Cardiac fibroblast (primary cell): Measurements from ENCODE around the gene DHRS11.
A peak's percentile ranks its signal among the peaks of the same experiment; 100 is the strongest.

Source experiments
- DNase-seq, 2 donors: peaks; one replicate each; pipeline versions ENCODE4 v3.0.0 to v3.0.0-alpha.2; 2010; ENCODE audit warnings: low read depth in 2 of 2
- H3K4me3 ChIP-seq, 2 donors: replicated peaks in 1 of 2; 1 replicate in 1 of 2; 2 replicates in 1 of 2; pipeline ENCODE4 v1.5.1; 2011; ENCODE audit warnings: low read depth in 2 of 2, low read length in 2 of 2, mild to moderate bottlenecking in 2 of 2, moderate library complexity in 1 of 2
- CTCF ChIP-seq: IDR thresholded peaks from one replicate; pipeline ENCODE4 v1.5.1; 2011; ENCODE audit warnings: low read depth, mild to moderate bottlenecking, low read length, inconsistent platforms

Gene DHRS11

GRCh38 chr17:36641331-36641876 is 49.7 kb downstream of the DHRS11 start:
- no peak for TF ChIP-seq CTCF
- peak overlapping the region; percentile 19 to 32 for H3K4me3 ChIP-seq
- no peak for DNase-seq

DNA sequence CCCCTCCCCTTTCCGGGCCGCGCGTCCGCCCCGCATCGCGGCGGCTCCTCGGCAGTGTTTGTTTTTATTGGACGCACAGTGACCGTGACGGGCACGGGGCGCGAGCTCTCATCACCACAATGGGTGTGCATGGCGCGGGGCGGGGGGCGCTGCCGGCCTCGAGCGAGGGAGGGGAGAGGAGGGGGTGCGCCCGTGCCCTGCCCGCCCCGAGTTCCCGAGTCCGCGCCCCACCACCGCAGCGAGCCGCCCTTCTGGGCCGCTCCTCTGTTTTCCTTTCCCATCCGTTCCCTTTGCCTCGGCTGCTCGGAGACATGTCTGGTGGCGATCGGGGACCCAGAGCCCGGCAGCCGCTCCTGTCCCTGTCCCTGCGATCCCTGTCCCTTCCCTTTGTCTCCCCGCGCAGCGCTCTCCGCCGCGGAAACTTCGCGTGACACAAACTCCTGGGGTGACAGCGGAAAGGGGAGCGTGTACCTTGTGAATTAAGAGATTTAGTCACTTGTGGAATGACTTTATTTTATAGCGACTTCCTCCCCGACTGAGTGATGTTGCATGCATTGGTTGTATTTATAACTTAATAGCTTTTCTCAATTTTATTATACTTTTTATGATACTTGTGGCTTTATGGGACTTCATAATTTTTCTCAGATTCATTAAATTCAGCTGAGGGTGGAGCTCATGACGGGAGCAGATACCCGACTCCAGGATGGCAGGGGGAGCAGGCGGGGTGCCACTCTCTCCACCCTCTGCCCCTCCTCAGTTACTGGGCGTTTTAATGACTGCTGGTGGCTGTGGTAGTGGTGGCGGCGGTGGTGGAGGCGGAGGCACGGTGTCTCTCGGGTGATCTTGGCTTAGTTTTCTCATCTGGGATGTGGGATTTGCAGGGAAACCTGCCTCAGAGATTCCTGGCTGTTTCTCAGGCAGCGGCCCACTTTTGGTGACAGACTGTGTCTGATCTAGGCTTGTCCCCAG is 50.5 kb downstream of the DHRS11 start:
- peak overlapping the region; percentile 19 to 32 for H3K4me3 ChIP-seq
- no peak for DNase-seq

GRCh38 chr17:36643086-36643685 is 51.5 kb downstream of the DHRS11 start:
- no peak for DNase-seq
- no peak for TF ChIP-seq CTCF
- H3K4me3 ChIP-seq: no peak overlapping the region

More for the DNA sequence above, 50.5 kb downstream of the DHRS11 start:
- no peak for TF ChIP-seq CTCF

DNA sequence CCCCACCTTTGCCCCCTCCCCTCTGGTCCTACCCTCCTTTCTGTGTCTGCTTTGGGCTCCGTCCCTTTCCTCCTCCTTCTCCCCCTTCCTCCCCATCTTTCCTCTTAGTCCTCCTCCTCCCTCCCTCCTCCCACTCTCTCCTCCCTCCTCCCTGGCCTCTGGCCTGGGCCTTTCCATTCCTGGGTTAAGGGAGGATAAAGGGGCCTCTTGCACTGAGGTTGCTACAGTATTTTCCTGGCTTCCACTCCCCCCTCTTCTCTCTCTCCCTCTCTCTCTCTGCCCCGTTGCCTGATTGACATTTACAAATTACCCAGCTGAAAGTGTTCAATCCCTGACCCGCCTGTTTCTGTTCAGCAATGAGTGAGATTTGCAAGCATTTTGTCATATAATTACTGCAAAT is 53.7 kb downstream of the DHRS11 start:
- no peak for DNase-seq
- H3K4me3 ChIP-seq: no peak overlapping the region
- TF ChIP-seq CTCF: no peak

- no peak for DNase-seq
- no peak overlapping the region for H3K4me3 ChIP-seq
- TF ChIP-seq CTCF: no peak
These were observed 56.0 kb downstream of the DHRS11 start for GRCh38 chr17:36647636-36648035.

GRCh38 chr17:36650096-36650775 is 58.6 kb downstream of the DHRS11 start:
- DNase-seq: no peak
- TF ChIP-seq CTCF: no peak
- no peak overlapping the region for H3K4me3 ChIP-seq
